Sigmoid colon (tissue), 4 donors: Measurements from ENCODE around the gene ACE.

Experiments
- CTCF ChIP-seq, 4 experiments: fragments of 450-650 bp in 3 of 4; fragments of 200-600 bp in 1 of 4; IDR thresholded peaks; one replicate each; pipeline ENCODE4 v1.5.1; 2016 to 2019; ENCODE audit warnings: antibody characterized with exemption in 4 of 4, mild to moderate bottlenecking in 3 of 4, moderate library complexity in 2 of 4
- POLR2AphosphoS5 ChIP-seq, 4 donors: sonication (generic); formaldehyde crosslinking; IDR thresholded peaks; one replicate each; pipeline ENCODE4 v1.6.1; 2017; ENCODE audit warnings: antibody characterized with exemption in 4 of 4

DNA sequence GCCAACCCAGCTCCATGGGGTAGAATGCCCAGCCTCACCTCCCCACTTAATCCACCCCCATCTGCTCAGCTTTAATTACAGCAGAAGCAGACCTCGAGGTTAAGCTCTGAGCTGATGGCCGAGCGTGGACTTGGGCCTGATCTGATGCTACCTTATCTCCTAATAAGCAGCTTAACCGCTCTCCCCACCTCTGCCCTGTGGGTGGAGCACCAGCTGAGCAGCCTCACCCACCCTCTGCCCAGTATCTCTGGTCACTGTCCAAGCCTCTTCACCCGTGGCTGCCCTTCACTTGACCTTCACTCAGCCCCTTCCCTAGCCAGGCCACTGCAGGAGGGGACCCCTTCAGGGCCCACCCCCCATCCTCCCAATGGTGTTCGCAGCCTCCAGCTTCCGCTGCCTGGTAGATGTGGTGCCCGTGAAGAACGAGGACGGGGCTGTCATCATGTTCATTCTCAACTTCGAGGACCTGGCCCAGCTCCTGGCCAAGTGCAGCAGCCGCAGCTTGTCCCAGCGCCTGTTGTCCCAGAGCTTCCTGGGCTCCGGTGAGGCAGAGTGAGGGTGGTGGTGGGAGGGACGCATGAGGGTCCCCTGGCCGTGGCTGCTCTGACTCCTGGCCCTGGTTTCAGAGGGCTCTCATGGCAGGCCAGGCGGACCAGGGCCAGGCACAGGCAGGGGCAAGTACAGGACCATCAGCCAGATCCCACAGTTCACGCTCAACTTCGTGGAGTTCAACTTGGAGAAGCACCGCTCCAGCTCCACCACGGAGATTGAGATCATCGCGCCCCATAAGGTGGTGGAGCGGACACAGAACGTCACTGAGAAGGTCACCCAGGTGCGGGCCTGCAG lies 53.1 kb downstream of the ACE start:
- no peak for TF ChIP-seq CTCF (IDR thresholded peaks at IDR 0.05)
- TF ChIP-seq POLR2AphosphoS5 (IDR thresholded peaks at IDR 0.05) = no peak
